Skeletal muscle satellite cell (primary cell): ENCODE results near the gene ARHGDIG.

Experiments
- H3K27me3 ChIP-seq: 2 replicates; pipeline ENCODE4 v1.7.0; 2013; ENCODE audit warnings: low read length; ENCODE audit not compliant: control insufficient read depth, insufficient read depth
- H3K36me3 ChIP-seq: 2 replicates; pipeline ENCODE4 v1.7.0; 2013; ENCODE audit warnings: mild to moderate bottlenecking, control low read depth, low read length; ENCODE audit not compliant: insufficient read depth
- H3K4me1 ChIP-seq: 2 replicates; pipeline ENCODE4 v1.7.0; 2013; ENCODE audit warnings: low read length; ENCODE audit not compliant: control insufficient read depth, insufficient read depth
- H3K4me2 ChIP-seq: 2 replicates; pipeline ENCODE4 v1.7.0; 2013; ENCODE audit warnings: mild to moderate bottlenecking, low read length
- H3K4me3 ChIP-seq: 2 replicates; pipeline ENCODE4 v1.7.0; 2013; ENCODE audit warnings: low read length
- H3K9ac ChIP-seq: 2 replicates; pipeline ENCODE4 v1.7.0; 2013; ENCODE audit warnings: mild to moderate bottlenecking, low read depth, low read length, moderate library complexity
- H3K9me3 ChIP-seq: replicated peaks from 2 replicates; pipeline ENCODE4 v1.7.0; 2013; ENCODE audit warnings: mild to moderate bottlenecking, control low read depth, low read length

Gene ARHGDIG

GRCh38 chr16:311725-312124, 31.3 kb downstream of the ARHGDIG start:
- peaks cover 43% of the 10 kb centered on the region for H3K36me3 ChIP-seq
- no peaks in the 10 kb centered on the region for H3K9me3 ChIP-seq
- H3K27me3 ChIP-seq, result no peaks in the 10 kb centered on the region
- H3K4me1 ChIP-seq, result no peaks in the 10 kb centered on the region
- H3K4me2 ChIP-seq, result no peak overlapping the region
- no peak overlapping the region for H3K4me3 ChIP-seq
- H3K9ac ChIP-seq, result no peak overlapping the region

DNA sequence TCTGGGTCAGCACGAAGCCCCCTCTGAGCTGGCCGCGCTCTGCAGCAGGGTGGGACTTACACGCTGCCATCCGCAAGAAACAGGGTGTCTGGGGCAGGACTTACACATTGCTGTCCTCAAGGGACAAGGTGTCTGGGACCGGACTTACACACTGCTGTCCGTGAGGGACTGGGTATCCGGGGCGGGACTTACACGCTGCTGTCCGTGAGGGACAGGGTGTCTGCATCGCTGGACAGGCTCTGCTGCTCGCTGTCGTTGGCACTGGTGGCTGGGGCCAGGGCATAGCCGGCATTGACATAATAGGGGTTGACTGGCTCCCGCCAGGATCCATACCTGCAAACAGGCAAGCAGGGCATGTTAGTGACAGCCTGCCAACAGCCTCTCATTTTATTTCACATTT, 34.0 kb downstream of the ARHGDIG start:
- Histone ChIP-seq H3K9me3 (no peaks in the 10 kb centered on the region), H3K27me3 (no peaks in the 10 kb centered on the region), H3K4me2 (no peak overlapping the region), H3K9ac (no peak overlapping the region), H3K36me3 (peaks cover 40% of the 10 kb centered on the region), H3K4me3 (no peak overlapping the region), H3K4me1 (no peaks in the 10 kb centered on the region)

GRCh38 chr16:314795-315299, 34.5 kb downstream of the ARHGDIG start:
- H3K36me3 ChIP-seq, result peaks cover 35% of the 10 kb centered on the region
- no peak overlapping the region for H3K9ac ChIP-seq
- H3K9me3 ChIP-seq, result no peaks in the 10 kb centered on the region
- no peak overlapping the region for H3K4me2 ChIP-seq
- H3K4me3 ChIP-seq, result no peak overlapping the region
- no peaks in the 10 kb centered on the region for H3K4me1 ChIP-seq
- H3K27me3 ChIP-seq, result no peaks in the 10 kb centered on the region

GRCh38 chr16:316741-317464, 36.5 kb downstream of the ARHGDIG start:
- Histone ChIP-seq H3K36me3 (peaks cover 33% of the 10 kb centered on the region), H3K9me3 (no peaks in the 10 kb centered on the region), H3K4me2 (no peak overlapping the region), H3K27me3 (no peaks in the 10 kb centered on the region), H3K9ac (no peak overlapping the region), H3K4me3 (no peak overlapping the region), H3K4me1 (no peaks in the 10 kb centered on the region)

GRCh38 chr16:317583-317982, 37.2 kb downstream of the ARHGDIG start:
- Histone ChIP-seq H3K4me3 (no peak overlapping the region), H3K36me3 (peaks cover 26% of the 10 kb centered on the region), H3K4me2 (no peak overlapping the region), H3K9me3 (no peaks in the 10 kb centered on the region), H3K9ac (no peak overlapping the region), H3K4me1 (no peaks in the 10 kb centered on the region), H3K27me3 (no peaks in the 10 kb centered on the region)

DNA sequence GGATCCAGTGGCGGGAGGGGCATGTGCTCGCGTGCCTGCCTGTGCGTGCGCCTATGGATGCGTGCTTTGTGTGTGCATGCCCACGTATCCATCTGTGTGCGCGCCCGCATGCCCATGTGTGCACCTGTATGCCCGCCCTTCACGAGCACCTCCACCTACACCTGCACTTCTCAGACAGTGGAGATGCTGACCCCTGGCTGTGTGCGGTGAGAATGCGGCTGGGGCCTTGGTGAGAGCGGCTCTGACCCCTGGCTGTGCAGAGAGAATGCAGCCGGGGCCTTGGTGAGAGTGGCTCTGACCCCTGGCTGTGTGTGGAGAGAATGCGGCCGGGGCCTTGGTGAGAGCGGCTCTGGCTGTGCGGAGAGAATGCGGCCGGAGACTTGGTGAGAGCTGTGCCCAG, 38.2 kb downstream of the ARHGDIG start:
- Histone ChIP-seq H3K9ac (no peak overlapping the region), H3K36me3 (peaks cover 19% of the 10 kb centered on the region), H3K4me3 (no peak overlapping the region), H3K27me3 (no peaks in the 10 kb centered on the region), H3K9me3 (no peaks in the 10 kb centered on the region), H3K4me2 (no peak overlapping the region), H3K4me1 (no peaks in the 10 kb centered on the region)

- peaks cover 9% of the 10 kb centered on the region for H3K36me3 ChIP-seq
Measured at GRCh38 chr16:320206-320605, 39.8 kb downstream of the ARHGDIG start.

GRCh38 chr16:321532-321931, 41.1 kb downstream of the ARHGDIG start:
- H3K9ac ChIP-seq, result no peak overlapping the region
- H3K4me2 ChIP-seq, result no peak overlapping the region
- H3K9me3 ChIP-seq, result no peaks in the 10 kb centered on the region
- H3K4me1 ChIP-seq, result no peaks in the 10 kb centered on the region
- H3K36me3 ChIP-seq, result peaks cover 9% of the 10 kb centered on the region
- H3K4me3 ChIP-seq, result no peak overlapping the region
- no peaks in the 10 kb centered on the region for H3K27me3 ChIP-seq

More at GRCh38 chr16:320206-320605, 39.8 kb downstream of the ARHGDIG start:
- no peaks in the 10 kb centered on the region for H3K27me3 ChIP-seq
- H3K4me2 ChIP-seq, result no peak overlapping the region
- no peaks in the 10 kb centered on the region for H3K4me1 ChIP-seq
- no peaks in the 10 kb centered on the region for H3K9me3 ChIP-seq
- H3K9ac ChIP-seq, result no peak overlapping the region
- H3K4me3 ChIP-seq, result no peak overlapping the region

DNA sequence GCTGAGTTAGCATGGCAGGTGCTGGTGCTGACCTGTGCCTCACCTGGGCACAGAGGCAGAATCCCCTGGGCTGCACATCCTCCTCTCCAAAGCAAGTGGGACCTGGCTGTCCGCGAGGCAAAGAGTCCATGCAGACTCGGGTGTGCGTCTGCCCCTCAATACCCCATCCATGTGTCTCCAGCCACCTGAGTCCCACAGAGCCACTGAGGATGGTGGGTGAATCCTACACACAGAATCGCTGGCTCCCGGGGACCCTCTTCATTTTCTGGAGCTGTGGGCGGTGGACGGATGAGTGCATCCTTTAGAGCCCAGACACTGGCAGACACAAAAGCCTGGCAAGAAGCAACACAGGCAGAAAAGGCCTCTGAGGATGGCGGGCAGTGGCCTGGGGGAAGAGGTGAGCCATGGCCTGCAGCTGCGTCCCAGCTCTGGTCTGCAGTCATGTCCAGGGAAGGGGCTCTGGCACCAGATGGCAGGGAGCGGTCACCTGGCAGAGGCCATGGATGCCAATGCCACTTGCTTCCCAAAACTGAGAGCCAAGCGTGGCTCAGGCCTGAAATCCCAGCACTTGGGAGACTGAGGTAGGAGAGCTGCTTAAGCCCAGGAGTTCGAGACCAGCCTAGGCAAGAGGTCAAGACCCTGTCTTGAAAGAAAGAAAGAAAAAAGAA, 42.2 kb downstream of the ARHGDIG start:
- H3K4me2 ChIP-seq, result no peak overlapping the region
- peaks cover 9% of the 10 kb centered on the region for H3K36me3 ChIP-seq
- no peak overlapping the region for H3K4me3 ChIP-seq
- no peaks in the 10 kb centered on the region for H3K9me3 ChIP-seq
- no peaks in the 10 kb centered on the region for H3K27me3 ChIP-seq
- peaks cover 8% of the 10 kb centered on the region for H3K4me1 ChIP-seq
- H3K9ac ChIP-seq, result no peak overlapping the region

DNA sequence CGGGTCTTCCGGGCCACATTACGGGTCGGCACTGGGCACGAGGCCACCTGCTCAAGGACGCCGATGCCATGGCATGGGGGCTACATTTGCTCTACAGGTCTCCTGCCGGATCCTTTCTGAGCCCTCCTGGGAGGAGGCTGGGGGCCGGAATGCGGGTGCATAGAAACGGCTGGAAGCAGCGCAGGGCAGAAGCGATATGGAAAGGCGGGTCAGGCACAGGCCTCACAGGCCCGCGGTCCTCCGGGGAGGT, 43.7 kb downstream of the ARHGDIG start:
- Histone ChIP-seq H3K9ac (no peak overlapping the region), H3K9me3 (no peaks in the 10 kb centered on the region), H3K4me1 (peaks cover 13% of the 10 kb centered on the region), H3K36me3 (peaks cover 2% of the 10 kb centered on the region), H3K4me3 (no peak overlapping the region), H3K4me2 (no peak overlapping the region), H3K27me3 (no peaks in the 10 kb centered on the region)

DNA sequence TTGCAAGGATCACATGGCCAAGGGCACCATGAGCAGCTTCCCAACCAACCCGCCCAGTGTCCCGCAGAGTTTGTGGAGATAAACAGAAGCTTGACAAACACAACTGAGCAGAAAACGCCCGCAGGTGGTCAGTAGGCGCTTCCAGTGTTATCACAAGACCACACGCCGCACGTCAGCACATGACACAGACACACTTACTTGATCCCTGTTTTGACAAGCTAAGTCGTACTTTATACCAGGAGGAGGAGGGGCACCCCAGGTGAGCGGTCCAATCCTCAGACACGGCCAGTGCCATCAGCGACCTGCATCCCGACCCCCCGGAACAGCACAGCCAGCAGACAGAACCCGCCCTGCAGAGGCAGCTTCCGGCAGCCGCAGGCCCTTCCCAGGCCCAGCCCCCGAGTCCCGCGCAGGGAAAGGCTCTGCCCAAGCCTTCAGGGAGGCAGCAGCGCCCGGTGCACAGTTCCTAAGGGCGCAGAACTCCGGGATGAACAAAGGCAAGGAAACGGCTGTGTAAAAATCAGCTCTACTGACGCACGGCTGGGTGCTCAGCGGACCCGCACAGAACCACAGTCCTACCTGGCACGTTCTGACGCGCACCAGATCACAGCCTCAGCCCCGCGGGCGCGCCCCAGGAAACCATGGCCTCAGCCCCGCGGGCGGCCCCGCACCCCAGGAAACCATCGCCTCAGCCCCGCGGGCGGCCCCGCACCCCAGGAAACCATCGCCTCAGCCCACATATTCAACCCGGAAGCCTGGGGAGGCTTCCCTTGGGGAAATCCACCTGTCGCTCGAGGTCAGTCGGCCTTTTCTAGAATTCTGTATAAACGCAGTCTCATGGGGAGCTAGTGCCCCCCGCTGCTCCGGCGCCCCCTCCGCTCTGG, 44.3 kb downstream of the ARHGDIG start:
- Histone ChIP-seq H3K4me2 (no peak overlapping the region), H3K27me3 (no peaks in the 10 kb centered on the region), H3K9me3 (no peaks in the 10 kb centered on the region), H3K36me3 (no peaks in the 10 kb centered on the region), H3K4me3 (no peak overlapping the region), H3K4me1 (peaks cover 13% of the 10 kb centered on the region), H3K9ac (no peak overlapping the region)
